GM12878 (cell line): ENCODE data around the gene SCAMP1. TPM values are rescaled to one million over a fixed set of nuclear protein-coding genes. Genes with fewer than 3 reads are reported as not detected.

ENCODE experiments used
- ATAC-seq: fragments of 200-7000 bp; cut with Tn5 transposase; 3 replicates; pipeline ENCODE4 v1.9.1; 2020; ENCODE audit warnings: mild to moderate bottlenecking, moderate library complexity
- BruUV-seq: library from RNA; stranded (reverse); fragments of 400-500 nt; replicated peaks from 2 replicates; lab custom pipeline; 2021; lab: Mats Ljungman, UMichigan
- CTCF ChIA-PET: fragments of 300-600 bp; sonication (Branson Sonifier 250); formaldehyde crosslinking; extraction: SDS; loops from one replicate; lab custom pipeline; 2021; ENCODE audit warnings: inconsistent platforms; lab: Yijun Ruan, JAX
- POLR2A ChIA-PET: fragments of 350-600 bp; formaldehyde crosslinking; extraction: SDS; loops from one replicate; lab custom pipeline; 2021; ENCODE audit warnings: inconsistent platforms; lab: Charles Lee
- RAD21 ChIA-PET: fragments of 300-600 bp; sonication (Branson Sonifier 250); formaldehyde crosslinking; loops from one replicate; lab custom pipeline; 2023; ENCODE audit warnings: antibody characterized with exemption; ENCODE audit not compliant: unreplicated experiment; lab: Charles Lee
- SMC1A ChIA-PET: fragments of 300-600 bp; sonication (Branson Sonifier 250); formaldehyde crosslinking; loops from one replicate; lab custom pipeline; 2023; ENCODE audit not compliant: unreplicated experiment, uncharacterized antibody; lab: Charles Lee
- DNase-seq: peaks from one replicate; pipeline ENCODE4 v3.0.0-alpha.2; 2011; ENCODE audit warnings: low read depth, low spot score
- FAIRE-seq: peaks from 3 replicates; lab custom pipeline; 2011; peaks lifted over from hg19 to GRCh38; lab: Jason Lieb, UNC
- H2AFZ ChIP-seq: 2 replicates; pipeline ENCODE4 v1.6.0; 2011; ENCODE audit warnings: low read depth, low read length, control low read depth; ENCODE audit not compliant: control insufficient read depth
- H3K27ac ChIP-seq: 2 replicates; pipeline ENCODE4 v1.5.1; 2011; ENCODE audit warnings: control low read depth; ENCODE audit not compliant: control insufficient read depth, insufficient read depth
- H3K27me3 ChIP-seq, 2 experiments: replicated peaks in 1 of 2; 2 replicates each; pipeline versions ENCODE4 v1.6.0 to v1.6.1; 2011; ENCODE audit warnings: low read length in 1 of 2; ENCODE audit not compliant: control insufficient read depth in 2 of 2, insufficient read depth in 2 of 2
- H3K36me3 ChIP-seq, 2 experiments: 2 replicates each; pipeline ENCODE4 v1.5.1; 2011; ENCODE audit warnings: low read length in 1 of 2; ENCODE audit not compliant: control insufficient read depth in 2 of 2, insufficient read depth in 2 of 2
- H3K4me1 ChIP-seq: 2 replicates; pipeline ENCODE4 v1.6.1; 2011; ENCODE audit warnings: mild to moderate bottlenecking, low read length, moderate library complexity, mixed read lengths; ENCODE audit not compliant: control insufficient read depth, insufficient read depth
- H3K4me2 ChIP-seq: 2 replicates; pipeline ENCODE4 v1.6.0; 2011; ENCODE audit warnings: control low read depth; ENCODE audit not compliant: control insufficient read depth, insufficient read depth
- H3K4me3 ChIP-seq: fragments of 200-600 bp; sonication (generic); 2 replicates; pipeline ENCODE4 v1.5.1; 2016
- H3K79me2 ChIP-seq: 2 replicates; pipeline ENCODE4 v1.6.0; 2011; ENCODE audit warnings: low read length; ENCODE audit not compliant: control insufficient read depth, insufficient read depth
- H3K9ac ChIP-seq: 2 replicates; pipeline ENCODE4 v1.8.0; 2011; ENCODE audit warnings: low read length, control low read depth, mixed read lengths; ENCODE audit not compliant: control insufficient read depth, insufficient read depth
- H3K9me3 ChIP-seq: replicated peaks from 3 replicates; pipeline ENCODE4 v1.5.1; 2011; ENCODE audit warnings: mild to moderate bottlenecking, low read length; ENCODE audit not compliant: control insufficient read depth, insufficient read depth
- H4K20me1 ChIP-seq: 2 replicates; pipeline ENCODE4 v1.6.0; 2011; ENCODE audit not compliant: control insufficient read depth, insufficient read depth
- CBX3 ChIP-seq: fragments of 200-600 bp; sonication (generic); IDR thresholded peaks from 2 replicates; pipeline ENCODE4 v1.6.1; 2016; ENCODE audit warnings: low read depth, borderline replicate concordance
- ETV6 ChIP-seq, 2 experiments: fragments of 450-650 bp in 1 of 2; IDR thresholded peaks in 1 of 2; conservative IDR thresholded peaks in 1 of 2; 2 replicates each; pipeline ENCODE4 v1.6.1; 2014; ENCODE audit warnings: antibody characterized with exemption in 1 of 2, borderline replicate concordance in 1 of 2, low read depth in 1 of 2, mild to moderate bottlenecking in 1 of 2, moderate library complexity in 1 of 2
- GABPA ChIP-seq: IDR thresholded peaks from 2 replicates; pipeline ENCODE4 v1.6.1; 2014; ENCODE audit warnings: antibody characterized with exemption, low read depth, mild to moderate bottlenecking, inconsistent platforms
- HCFC1 ChIP-seq: fragments of 150-350 bp; IDR thresholded peaks from 2 replicates; pipeline ENCODE4 v1.6.1; 2014; ENCODE audit warnings: low read length
- NFYA ChIP-seq: IDR thresholded peaks from 2 replicates; pipeline ENCODE4 v1.6.1; 2011; ENCODE audit warnings: low read depth, mild to moderate bottlenecking, low read length, improper control_type of control experiment, borderline replicate concordance
- NFYB ChIP-seq: IDR thresholded peaks from 2 replicates; pipeline ENCODE4 v1.6.1; 2011; ENCODE audit warnings: low read depth, mild to moderate bottlenecking, low read length, improper control_type of control experiment, moderate library complexity; ENCODE audit not compliant: insufficient read depth
- RAD51 ChIP-seq: fragments of 450-650 bp; IDR thresholded peaks from 2 replicates; pipeline ENCODE4 v1.6.1; 2016; ENCODE audit warnings: moderate library complexity, mild to moderate bottlenecking, inconsistent platforms
- RBBP5 ChIP-seq: fragments of 200-600 bp; sonication (generic); conservative IDR thresholded peaks from 2 replicates; pipeline ENCODE4 v1.6.1; 2016
- SMAD5 ChIP-seq: IDR thresholded peaks from 2 replicates; pipeline ENCODE4 v1.6.1; 2016; ENCODE audit warnings: antibody characterized with exemption, low read depth
- WGBS: methylation state at CpG from one replicate; pipeline ENCODE4 v1.1.6; 2016; ENCODE audit warnings: low lambda C conversion rate; ENCODE audit not compliant: insufficient replicate concordance, insufficient coverage; ENCODE audit errors: missing lambda C conversion rate; 5-methylcytosine and 5-hydroxymethylcytosine counted together
- in situ Hi-C: fragments of 300-500 bp; cut with MboI; formaldehyde crosslinking; loops from 9 replicates; pipeline ENCODE4 v1.14.3; 2018; ENCODE audit warnings: mixed read lengths
- intact Hi-C: fragments of 100-400 bp; cut with micrococcal nuclease; formaldehyde crosslinking; loops from one replicate; pipeline ENCODE4 v1.14.2; 2022; ENCODE audit not compliant: unreplicated experiment
- polyA plus RNA-seq, 11 experiments: library from polyadenylated mRNA; depleted of rRNA in 4 of 11; unstranded in 6 of 11; stranded (reverse) in 5 of 11; fragments of >200 nt; fragmentation: Nextera tagmentation in 4 of 11; fragmentation: Illumina TruSeq in 1 of 11; extraction: Ambion mirVana in 4 of 11; extraction: Trizol in 1 of 11; gene quantifications; 1 replicate in 1 of 11; 2 replicates in 10 of 11; pipeline versions ENCODE4 v1.2.1 to v1.2.3, GENCODE V29; 2011 to 2016; ENCODE audit warnings: inconsistent platforms in 2 of 11, missing spikeins in 2 of 11, low read depth in 1 of 11
- total RNA-seq, 4 experiments: library from RNA; depleted of rRNA in 3 of 4; stranded (reverse); fragments of >200 nt in 3 of 4; fragmentation: Illumina TruSeq in 1 of 4; extraction: Trizol in 1 of 4; gene quantifications; 2 replicates each; pipeline versions ENCODE4 v1.2.1 to v1.2.3, GENCODE V29; 2013 to 2021

Gene SCAMP1
- total and polyA plus RNA-seq, 10 of the 15 experiments (the other 5 are each of a cell fraction or from before 2014, with no cell fraction given): 6.4 to 27.9 (median 20.0) TPM

GRCh38 chr5:78367318-78367991, 7.0 kb downstream of the SCAMP1 start (continued):
- TF ChIP-seq RAD51: 0 out of 2 replicates have a peak, but pooled peaks have one; percentile 21

- H3K4me2 ChIP-seq: no peak overlapping the region
- ChIA-PET RAD21 (no interaction called here), POLR2A (interaction anchor here (0.6 to 0.7 kb wide), 2 partner anchors 30 to 279 kb away, joined by 3 read pairs; partner anchors contain the start of gene LHFPL2), SMC1A (interaction anchor here (1.1 kb wide), 2 partner anchors 9 to 268 kb away, joined by 3 read pairs; partner anchors contain the start of gene SCAMP1), CTCF (no interaction called here)
- no peak for FAIRE-seq
- no peaks in the 10 kb centered on the region for H3K9me3 ChIP-seq
- no TSS peak for BruUV-seq
- H3K79me2 ChIP-seq: peaks cover 52% of the 10 kb centered on the region
- 95% methylated on average over 2 of the region's 2 CpGs for WGBS
- ATAC-seq: no peak
- no peak overlapping the region for H3K27ac ChIP-seq
- no peak for TF ChIP-seq HCFC1
- no peak for TF ChIP-seq ETV6 (conservative IDR thresholded peaks at IDR 0.05 in 1 of 2, IDR thresholded peaks at IDR 0.05 in 1 of 2; ENCODE audit: borderline replicate concordance in 1 of 2, low read depth in 1 of 2)
- no peak for TF ChIP-seq SMAD5
- no peak for TF ChIP-seq NFYB
- no peak for TF ChIP-seq NFYA
- no peak for TF ChIP-seq RBBP5
- TF ChIP-seq CBX3: no peak
- no peak for TF ChIP-seq GABPA
- intact Hi-C loops: loop anchor here (5.0 kb wide), 1 partner anchor 38 kb away; no protein-coding TSS in a partner anchor
- no peak overlapping the region for H3K4me3 ChIP-seq
- H3K36me3 ChIP-seq: no peaks in the 10 kb centered on the region
- H3K4me1 ChIP-seq: peaks cover 14% of the 10 kb centered on the region
- no peaks in the 10 kb centered on the region for H4K20me1 ChIP-seq
- in situ Hi-C loops: no loop called here
- no peak for DNase-seq
- no peaks in the 10 kb centered on the region for H3K27me3 ChIP-seq
- H3K9ac ChIP-seq: no peak overlapping the region
- no peak overlapping the region for H2AFZ ChIP-seq
Observed at GRCh38 chr5:78369680-78370079, 9.3 kb downstream of the SCAMP1 start.
